Ishikawa (cell line): ENCODE data around the gene CCDC47.

Experiments
- CEBPB ChIP-seq: IDR thresholded peaks from 2 replicates; pipeline ENCODE4 v1.6.1; 2012
- CREB1 ChIP-seq: IDR thresholded peaks from 2 replicates; pipeline ENCODE4 v1.6.1; 2012; ENCODE audit warnings: low read depth
- EGR1 ChIP-seq: IDR thresholded peaks from 2 replicates; pipeline ENCODE4 v1.6.1; 2012
- EP300 ChIP-seq: IDR thresholded peaks from 2 replicates; pipeline ENCODE4 v1.6.1; 2012; ENCODE audit warnings: borderline replicate concordance
- MAX ChIP-seq: IDR thresholded peaks from 2 replicates; pipeline ENCODE4 v1.6.1; 2012
- RAD21 ChIP-seq: IDR thresholded peaks from 2 replicates; pipeline ENCODE4 v1.6.1; 2012; ENCODE audit warnings: low read depth
- TAF1 ChIP-seq: IDR thresholded peaks from 2 replicates; pipeline ENCODE4 v1.6.1; 2012; ENCODE audit warnings: low read depth, mild to moderate bottlenecking
- TEAD4 ChIP-seq: IDR thresholded peaks from 2 replicates; pipeline ENCODE4 v1.6.1; 2012
- ZBTB7A ChIP-seq: IDR thresholded peaks from 2 replicates; pipeline ENCODE4 v1.6.1; 2012; ENCODE audit warnings: low read depth
- TF ChIP-seq, protein P1 (sequence below): IDR thresholded peaks from 2 replicates; pipeline ENCODE4 v1.6.1; 2012; ENCODE audit warnings: low read depth, mild to moderate bottlenecking

DNA sequence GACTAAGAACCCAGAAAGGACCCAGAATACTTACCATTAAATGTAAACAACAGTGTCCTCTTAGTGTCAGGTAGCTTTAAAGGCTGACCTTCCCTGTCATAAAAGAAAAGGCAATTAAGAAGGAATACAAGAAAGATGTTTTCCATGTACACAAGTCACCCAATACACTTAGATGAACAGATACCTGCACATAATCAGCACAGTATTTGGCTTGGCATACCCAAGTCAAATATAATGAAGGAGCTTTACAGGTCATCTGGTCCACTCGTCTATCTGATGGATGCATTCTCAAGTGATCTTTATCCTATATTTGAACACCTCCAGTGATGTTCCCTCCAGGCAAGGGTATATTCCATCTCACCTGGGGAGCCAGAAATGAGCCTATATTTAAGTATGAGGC is 20.7 kb downstream of the CCDC47 start:
- TF ChIP-seq MAX, result no peak
- no peak for TF ChIP-seq EP300
- TF ChIP-seq, protein P1, sequence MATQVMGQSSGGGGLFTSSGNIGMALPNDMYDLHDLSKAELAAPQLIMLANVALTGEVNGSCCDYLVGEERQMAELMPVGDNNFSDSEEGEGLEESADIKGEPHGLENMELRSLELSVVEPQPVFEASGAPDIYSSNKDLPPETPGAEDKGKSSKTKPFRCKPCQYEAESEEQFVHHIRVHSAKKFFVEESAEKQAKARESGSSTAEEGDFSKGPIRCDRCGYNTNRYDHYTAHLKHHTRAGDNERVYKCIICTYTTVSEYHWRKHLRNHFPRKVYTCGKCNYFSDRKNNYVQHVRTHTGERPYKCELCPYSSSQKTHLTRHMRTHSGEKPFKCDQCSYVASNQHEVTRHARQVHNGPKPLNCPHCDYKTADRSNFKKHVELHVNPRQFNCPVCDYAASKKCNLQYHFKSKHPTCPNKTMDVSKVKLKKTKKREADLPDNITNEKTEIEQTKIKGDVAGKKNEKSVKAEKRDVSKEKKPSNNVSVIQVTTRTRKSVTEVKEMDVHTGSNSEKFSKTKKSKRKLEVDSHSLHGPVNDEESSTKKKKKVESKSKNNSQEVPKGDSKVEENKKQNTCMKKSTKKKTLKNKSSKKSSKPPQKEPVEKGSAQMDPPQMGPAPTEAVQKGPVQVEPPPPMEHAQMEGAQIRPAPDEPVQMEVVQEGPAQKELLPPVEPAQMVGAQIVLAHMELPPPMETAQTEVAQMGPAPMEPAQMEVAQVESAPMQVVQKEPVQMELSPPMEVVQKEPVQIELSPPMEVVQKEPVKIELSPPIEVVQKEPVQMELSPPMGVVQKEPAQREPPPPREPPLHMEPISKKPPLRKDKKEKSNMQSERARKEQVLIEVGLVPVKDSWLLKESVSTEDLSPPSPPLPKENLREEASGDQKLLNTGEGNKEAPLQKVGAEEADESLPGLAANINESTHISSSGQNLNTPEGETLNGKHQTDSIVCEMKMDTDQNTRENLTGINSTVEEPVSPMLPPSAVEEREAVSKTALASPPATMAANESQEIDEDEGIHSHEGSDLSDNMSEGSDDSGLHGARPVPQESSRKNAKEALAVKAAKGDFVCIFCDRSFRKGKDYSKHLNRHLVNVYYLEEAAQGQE, result no peak
- no peak for TF ChIP-seq EGR1
- TF ChIP-seq TAF1, result no peak
- no peak for TF ChIP-seq CREB1
- no peak for TF ChIP-seq TEAD4
- TF ChIP-seq RAD21, result no peak
- no peak for TF ChIP-seq ZBTB7A
- TF ChIP-seq CEBPB, result no peak
